ENCODE data around the gene CSF1. TPM values are rescaled to one million over a fixed set of nuclear protein-coding genes. Genes with fewer than 3 reads are reported as not detected.

Gene CSF1
- polyA plus RNA-seq, 1 of the 3 experiments (the other 2 are of a cell fraction), result 31.9 TPM

DNA sequence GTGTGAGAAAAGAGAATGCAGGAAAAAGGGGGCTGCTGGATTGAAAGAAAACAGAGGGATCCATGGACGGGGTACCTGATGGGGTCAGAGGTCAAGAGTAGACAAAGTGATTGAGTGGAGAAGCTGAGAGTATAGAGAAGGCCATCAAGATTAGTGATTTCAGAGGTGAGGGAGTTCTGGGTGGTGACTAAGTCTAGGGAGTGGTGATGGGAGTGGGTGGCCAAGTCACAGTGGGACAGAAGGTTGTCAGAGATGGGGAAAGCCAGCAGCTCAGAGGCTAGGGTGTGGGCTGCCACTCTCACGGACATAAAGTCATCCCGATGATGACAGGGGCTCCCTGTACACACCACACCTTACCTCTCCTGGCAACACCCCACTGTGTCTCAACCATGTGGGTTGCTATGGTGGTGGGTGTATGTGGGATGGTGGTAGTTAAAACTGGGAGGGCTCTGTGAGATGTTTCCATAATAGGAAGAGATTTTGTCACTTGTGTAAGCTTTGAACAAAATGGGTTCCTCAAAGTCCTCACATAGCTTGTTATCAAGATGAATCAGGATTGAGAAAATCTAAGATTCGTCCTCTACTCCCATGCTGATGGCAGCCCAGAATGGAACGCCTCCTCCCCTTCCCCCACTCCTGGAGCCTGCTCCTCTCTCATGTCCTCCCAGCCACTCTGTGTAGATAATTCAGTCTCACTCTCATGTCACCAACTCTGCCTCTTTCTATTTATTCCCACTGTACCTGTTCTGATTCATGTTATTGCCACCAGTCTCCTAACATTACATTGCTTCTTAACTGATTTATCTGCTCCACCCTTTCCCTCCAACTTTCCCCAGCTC, 20.3 kb upstream of the CSF1 start (continued):
- TF ChIP-seq, protein P1, sequence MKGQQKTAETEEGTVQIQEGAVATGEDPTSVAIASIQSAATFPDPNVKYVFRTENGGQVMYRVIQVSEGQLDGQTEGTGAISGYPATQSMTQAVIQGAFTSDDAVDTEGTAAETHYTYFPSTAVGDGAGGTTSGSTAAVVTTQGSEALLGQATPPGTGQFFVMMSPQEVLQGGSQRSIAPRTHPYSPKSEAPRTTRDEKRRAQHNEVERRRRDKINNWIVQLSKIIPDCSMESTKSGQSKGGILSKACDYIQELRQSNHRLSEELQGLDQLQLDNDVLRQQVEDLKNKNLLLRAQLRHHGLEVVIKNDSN (IDR thresholded peaks at IDR 0.05; ENCODE audit: borderline replicate concordance, low read depth), result no peak
- TF ChIP-seq, protein P2, sequence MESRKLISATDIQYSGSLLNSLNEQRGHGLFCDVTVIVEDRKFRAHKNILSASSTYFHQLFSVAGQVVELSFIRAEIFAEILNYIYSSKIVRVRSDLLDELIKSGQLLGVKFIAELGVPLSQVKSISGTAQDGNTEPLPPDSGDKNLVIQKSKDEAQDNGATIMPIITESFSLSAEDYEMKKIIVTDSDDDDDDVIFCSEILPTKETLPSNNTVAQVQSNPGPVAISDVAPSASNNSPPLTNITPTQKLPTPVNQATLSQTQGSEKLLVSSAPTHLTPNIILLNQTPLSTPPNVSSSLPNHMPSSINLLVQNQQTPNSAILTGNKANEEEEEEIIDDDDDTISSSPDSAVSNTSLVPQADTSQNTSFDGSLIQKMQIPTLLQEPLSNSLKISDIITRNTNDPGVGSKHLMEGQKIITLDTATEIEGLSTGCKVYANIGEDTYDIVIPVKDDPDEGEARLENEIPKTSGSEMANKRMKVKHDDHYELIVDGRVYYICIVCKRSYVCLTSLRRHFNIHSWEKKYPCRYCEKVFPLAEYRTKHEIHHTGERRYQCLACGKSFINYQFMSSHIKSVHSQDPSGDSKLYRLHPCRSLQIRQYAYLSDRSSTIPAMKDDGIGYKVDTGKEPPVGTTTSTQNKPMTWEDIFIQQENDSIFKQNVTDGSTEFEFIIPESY (IDR thresholded peaks at IDR 0.05; ENCODE audit: borderline replicate concordance, low read depth), result no peak

DNA sequence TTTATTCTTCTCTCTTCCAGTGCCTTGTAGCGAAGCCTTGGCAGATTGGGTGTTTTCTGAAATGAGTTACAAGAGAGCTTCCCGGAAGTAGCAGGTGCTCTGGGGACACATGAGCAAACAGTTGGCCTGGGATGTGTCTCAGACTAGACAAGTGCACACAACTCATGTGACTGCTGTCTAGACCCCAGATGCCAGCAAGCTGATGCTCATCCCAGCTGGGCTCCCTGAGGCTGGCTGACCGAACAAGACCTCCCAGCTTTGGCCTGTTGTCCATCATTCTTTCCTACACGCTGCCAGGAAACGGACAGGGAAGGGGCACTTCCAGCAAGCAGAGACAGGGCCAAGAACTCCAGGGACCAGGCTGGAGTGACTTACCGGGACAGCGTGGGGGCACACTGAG, 18.7 kb upstream of the CSF1 start:
- DNase-seq, result no peak
- Histone ChIP-seq H4K20me1 (ENCODE audit: insufficient read depth) (no peaks in the 10 kb centered on the region), H3K9me2 (no peaks in the 10 kb centered on the region), H3F3A (replicated peaks; ENCODE audit: insufficient read depth) (no peaks in the 10 kb centered on the region), H3K27ac (ENCODE audit: low read depth in 2 of 2, low read length in 1 of 2) (no peak overlapping the region), H2AFZ (ENCODE audit: low read depth) (no peak overlapping the region), H3K27me3 (ENCODE audit: insufficient read depth) (no peaks in the 10 kb centered on the region), H3K4me3 (ENCODE audit: low read depth in 2 of 2, low read length in 1 of 2) (no peak overlapping the region), H3K79me2 (ENCODE audit: insufficient read depth) (no peaks in the 10 kb centered on the region), H3K9me3 (no peaks in the 10 kb centered on the region), H3K9ac (no peak overlapping the region), H3K4me2 (no peak overlapping the region), H3K36me3 (replicated peaks in 1 of 2; ENCODE audit: control insufficient read depth in 1 of 2, insufficient read depth in 2 of 2, low read length in 1 of 2) (no peaks in the 10 kb centered on the region), H3K4me1 (ENCODE audit: control insufficient read depth in 1 of 2, insufficient read depth in 2 of 2, low read depth in 1 of 2, low read length in 1 of 2) (peaks cover 0 to 4% of the 10 kb centered on the region in 2 experiments; a peak in 2 of 4 replicates)
- TF ChIP-seq POLR2AphosphoS5 (IDR thresholded peaks at IDR 0.05; ENCODE audit: low read depth, low read length), result no peak
- TF ChIP-seq YY1 (IDR thresholded peaks at IDR 0.05; ENCODE audit: low read depth), result no peak
- no peak for TF ChIP-seq ELF1 (IDR thresholded peaks at IDR 0.05)
- no peak for TF ChIP-seq TAF1 (IDR thresholded peaks at IDR 0.05; ENCODE audit: borderline replicate concordance, low read depth, low read length)
- TF ChIP-seq EZH2phosphoT487 (IDR thresholded peaks at IDR 0.05; ENCODE audit: borderline replicate concordance, low read depth), result no peak
- TF ChIP-seq, protein P1 (IDR thresholded peaks at IDR 0.05; ENCODE audit: borderline replicate concordance, low read depth), result no peak
- no peak for TF ChIP-seq MEF2A (IDR thresholded peaks at IDR 0.05; ENCODE audit: borderline replicate concordance, low read depth)
- TF ChIP-seq RFX5 (IDR thresholded peaks at IDR 0.05; ENCODE audit: low read length), result no peak
- TF ChIP-seq RAD21 (IDR thresholded peaks at IDR 0.05; ENCODE audit: low read length), result no peak
- no peak for TF ChIP-seq TEAD4 (IDR thresholded peaks at IDR 0.05; ENCODE audit: borderline replicate concordance, insufficient read depth)
- TF ChIP-seq FOXM1 (IDR thresholded peaks at IDR 0.05; ENCODE audit: low read depth), result no peak
- TF ChIP-seq SIN3A (IDR thresholded peaks at IDR 0.05; ENCODE audit: borderline replicate concordance, low read depth, low read length), result no peak
- no peak for TF ChIP-seq IRF3 (IDR thresholded peaks at IDR 0.05; ENCODE audit: low read depth, low read length)
- POLR2A ChIA-PET, result no interaction called here
- WGBS (ENCODE audit: low lambda C conversion rate), result 96% methylated on average over 6 of the region's 7 CpGs
- CTCF ChIA-PET, result no interaction called here

Measured in SK-N-SH (cell line).